Measurements from ENCODE around the gene SLC6A16.
A peak's percentile ranks its signal among the peaks of the same experiment; 100 is the strongest.
"Not testable (repeated sequence)": the region's sequence is repeated elsewhere in the genome, so short reads cannot be mapped to it uniquely, and the experiment has no call there.

Gene SLC6A16

GRCh38 chr19:49328741-49329140, 3.8 kb upstream of the SLC6A16 start:
- DNase-seq = no peak

DNA sequence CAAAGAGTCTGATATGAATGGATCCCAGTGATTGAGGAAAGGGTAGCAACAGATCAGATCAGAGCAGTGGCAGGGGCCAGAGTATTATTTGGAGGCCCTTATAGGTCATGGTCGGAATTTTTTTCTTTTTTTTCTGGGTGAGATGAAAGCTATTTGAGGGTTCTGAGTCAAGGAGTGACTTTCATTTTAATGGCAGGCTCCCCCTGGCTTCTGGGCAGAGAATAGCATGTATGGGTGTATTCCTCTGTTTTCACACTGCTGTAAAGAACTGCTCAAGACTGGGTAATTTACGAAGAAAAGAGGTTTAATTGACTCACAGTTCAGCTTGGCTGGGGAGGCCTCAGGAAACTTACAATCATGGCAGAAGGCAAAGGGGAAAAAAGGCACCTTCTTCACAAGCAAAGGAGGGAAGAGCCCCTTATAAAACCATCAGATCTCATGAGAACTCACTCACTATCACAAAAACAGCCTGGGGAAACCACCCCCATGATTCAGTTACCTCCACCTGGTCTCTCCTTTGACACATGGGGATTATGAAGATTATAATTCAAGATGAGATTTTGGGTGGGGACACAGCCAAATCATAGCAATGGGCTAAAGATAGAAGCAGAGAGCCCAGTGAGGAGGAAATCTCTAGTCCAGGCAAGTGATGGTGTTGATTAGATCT, 3.0 kb upstream of the SLC6A16 start:
- DNase-seq = peak; percentile 74

DNA sequence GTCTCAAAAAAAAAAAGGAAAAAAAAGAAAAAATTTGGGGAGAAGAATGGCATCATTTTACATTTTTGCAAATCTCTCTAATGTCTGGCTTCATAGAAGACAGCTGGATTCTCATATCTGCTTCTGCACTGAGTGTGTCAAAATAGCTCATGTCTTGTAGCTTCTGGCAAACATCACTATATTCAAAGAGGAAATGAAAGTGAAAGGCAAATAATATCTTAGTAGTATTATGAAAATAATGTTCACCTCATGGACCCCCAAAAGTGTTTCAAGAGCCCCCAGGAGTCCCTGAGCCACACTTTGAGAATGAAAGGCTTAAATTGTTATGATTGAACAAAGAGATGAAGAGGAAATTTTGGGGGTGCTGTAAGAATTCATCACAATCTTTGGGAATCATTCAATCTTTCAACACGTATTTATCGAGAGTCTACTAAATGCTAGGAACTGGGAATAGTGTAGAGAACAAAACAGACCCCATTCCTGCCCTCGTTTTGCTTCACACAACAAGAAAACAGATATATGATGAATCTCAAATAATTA, 1.2 kb upstream of the SLC6A16 start:
- no peak for DNase-seq

DNA sequence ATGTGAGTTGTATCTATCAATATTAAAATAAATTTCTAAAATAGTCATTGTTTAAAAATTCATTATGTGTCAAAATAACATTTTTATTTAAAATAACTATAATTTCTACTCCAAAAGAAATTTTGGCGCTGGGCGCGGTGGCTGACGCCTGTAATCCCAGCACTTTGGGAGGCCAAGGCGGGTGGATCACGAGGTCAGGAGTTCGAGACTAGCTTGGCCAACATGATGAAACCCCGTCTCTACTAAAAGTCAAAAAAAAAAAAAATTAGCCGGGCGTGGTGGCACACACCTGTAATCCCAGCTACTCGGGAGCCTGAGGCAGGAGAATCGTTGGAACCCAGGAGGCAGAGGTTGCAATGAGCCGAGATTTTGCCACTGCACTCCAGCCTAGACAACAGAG, 765 bp upstream of the SLC6A16 start:
- DNase-seq = not testable (repeated sequence)

GRCh38 chr19:49318296-49318695, 6.7 kb downstream of the SLC6A16 start:
- no peak for DNase-seq

DNA sequence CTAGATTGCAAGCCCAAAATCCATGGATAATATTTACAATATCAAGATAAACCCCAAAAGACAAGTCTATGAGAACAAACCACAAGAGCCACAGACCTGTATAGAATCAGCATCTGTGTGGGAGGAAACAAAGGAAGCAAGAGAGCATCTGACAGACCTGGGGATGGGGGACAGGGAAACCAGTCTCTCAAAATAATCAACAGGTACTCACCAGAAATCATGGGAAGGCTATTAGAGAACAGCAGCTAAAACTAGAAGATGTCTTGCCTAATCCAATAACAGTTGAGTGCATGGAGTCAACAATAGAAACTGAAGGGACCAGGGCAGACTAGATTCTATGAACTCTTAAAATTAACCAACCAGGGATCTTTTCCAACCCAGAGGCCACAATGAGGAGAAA, 8.7 kb downstream of the SLC6A16 start:
- DNase-seq = no peak

DNA sequence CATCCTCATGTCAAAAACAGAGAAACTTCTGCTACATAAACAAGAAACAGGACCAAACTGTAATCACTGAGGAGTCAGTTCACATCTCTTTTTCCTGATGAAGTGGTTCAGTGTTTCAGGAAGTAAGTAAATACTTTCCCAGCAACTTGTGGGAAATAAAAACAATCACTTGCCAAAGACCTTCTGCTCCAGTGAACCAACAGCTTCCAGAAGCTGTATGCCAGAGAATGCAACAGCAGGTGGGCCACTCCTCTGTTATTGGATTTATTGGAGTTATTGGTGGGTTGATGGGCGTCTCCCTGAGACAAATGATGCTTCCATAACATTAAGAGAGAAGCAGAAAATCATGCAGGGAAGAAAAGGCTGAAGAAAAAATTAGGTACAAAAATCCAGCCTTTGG, 9.9 kb downstream of the SLC6A16 start:
- no peak for DNase-seq

DNA sequence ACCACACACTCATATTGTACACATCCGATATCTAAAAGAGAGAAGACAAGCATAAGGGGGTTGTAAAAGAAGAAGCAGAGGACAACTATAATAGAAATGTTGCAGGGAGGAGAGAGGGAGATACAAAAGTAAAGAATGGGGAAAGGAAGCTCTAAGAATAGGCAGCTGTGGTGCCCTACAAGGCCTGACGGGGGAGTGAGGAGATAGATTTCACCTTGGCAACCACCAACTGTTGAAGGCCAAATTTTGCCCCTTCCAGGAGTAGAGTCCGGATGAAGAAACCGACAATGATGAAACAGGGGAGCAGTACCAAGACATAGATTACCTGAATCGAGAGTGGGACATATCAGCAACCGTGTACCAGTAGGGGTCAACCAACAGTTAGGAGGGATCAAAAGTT, 15.9 kb downstream of the SLC6A16 start:
- no peak for DNase-seq

GRCh38 chr19:49306734-49307133, 18.3 kb downstream of the SLC6A16 start:
- DNase-seq = peak; percentile 35

GRCh38 chr19:49301866-49302252, 23.1 kb downstream of the SLC6A16 start:
- DNase-seq = no peak

DNA sequence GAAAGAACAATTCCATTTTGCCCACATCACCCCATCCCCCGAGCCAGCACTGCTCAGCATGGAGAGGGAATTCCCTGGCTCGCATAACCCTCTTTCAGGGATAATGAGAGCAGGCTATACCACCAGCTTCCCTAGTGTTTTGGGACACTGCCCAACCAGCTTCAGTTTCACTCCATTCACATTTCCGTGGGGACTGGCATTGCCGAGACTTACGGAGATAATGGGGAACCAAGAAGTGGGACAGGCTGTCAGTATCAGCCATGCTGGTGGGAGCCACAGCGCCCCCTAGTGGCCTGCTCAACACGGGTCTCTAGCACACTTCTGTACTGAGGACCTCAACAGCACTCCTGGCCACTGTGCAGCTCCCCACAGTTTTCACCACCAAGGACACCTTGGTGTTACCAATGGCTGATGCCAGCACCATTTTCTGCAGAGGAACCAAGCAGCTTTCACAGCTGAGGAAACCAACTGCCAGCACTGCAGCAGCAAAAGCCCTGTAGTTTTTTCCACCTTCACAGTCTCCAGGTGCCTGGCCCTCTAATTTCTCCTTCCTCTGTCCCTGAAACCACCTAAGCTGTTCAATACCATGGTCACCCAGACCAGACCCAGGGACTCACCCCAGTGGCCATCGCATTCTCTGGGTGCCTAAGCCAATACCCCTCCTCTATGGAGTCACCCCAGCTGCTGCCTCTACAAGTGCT, 23.7 kb downstream of the SLC6A16 start:
- DNase-seq = peak; percentile 89

DNA sequence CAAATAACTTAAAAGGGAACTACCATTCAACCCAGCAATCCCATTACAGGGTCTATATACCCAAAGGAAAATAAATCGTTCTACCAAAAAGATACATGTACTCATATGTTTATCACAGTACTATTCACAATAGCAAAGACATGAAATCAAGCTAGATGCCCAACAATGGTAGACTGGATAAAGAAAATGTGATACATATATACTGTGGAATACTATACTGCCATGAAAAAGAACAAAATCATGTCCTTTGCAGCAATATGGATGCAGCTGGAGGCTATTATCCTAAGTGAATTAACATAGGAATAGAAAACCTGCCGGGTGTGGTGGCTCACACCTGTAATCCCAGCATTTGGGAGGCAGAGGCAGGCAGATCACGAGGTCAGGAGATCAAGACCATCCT, 26.3 kb downstream of the SLC6A16 start:
- DNase-seq = not testable (repeated sequence)

DNA sequence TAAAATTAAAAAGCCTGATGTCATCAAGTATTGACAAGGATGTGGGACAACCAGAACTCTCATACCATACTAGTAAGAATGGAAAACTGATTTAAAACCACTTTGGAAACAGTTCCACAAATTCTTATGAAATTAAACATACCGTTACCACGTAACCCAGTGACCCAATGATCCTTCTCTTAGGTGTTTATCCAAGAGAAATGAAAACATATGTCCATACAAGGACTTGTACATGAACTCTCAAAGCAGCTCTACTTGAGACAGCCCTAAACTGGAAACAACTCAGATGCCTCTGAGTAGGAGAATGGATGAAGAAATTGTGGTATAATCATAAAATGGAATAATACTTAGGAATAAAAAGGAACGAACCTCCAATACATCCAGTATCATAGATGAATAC, 27.6 kb downstream of the SLC6A16 start:
- DNase-seq = no peak

GRCh38 chr19:49295208-49295880, 29.6 kb downstream of the SLC6A16 start:
- no peak for DNase-seq

DNA sequence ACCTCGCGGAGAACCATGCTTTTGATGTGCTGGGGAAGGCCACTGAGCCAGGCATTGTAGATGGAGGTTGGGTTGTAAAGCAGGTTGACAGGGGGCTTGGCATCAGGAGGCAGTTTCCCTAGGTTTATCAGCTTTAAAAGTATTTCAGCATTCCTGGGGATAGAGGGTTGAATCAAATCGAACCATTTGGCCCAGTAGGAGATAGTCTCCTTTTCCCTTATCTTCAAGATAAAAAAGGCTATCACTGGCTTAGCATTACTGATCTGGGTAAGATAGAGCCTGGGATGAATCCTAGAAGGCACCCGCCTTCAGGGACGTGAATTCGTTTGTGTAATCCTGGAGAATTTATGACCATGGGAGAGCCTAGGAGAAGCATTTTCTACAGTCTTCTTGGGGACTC, 30.6 kb downstream of the SLC6A16 start:
- DNase-seq = no peak

GRCh38 chr19:49290517-49290916, 34.5 kb downstream of the SLC6A16 start:
- no peak for DNase-seq

- DNase-seq = not testable (repeated sequence)
Observed at GRCh38 chr19:49289286-49289685, 35.7 kb downstream of the SLC6A16 start.

- not testable (repeated sequence) for DNase-seq
Observed at GRCh38 chr19:49288205-49288604, 36.8 kb downstream of the SLC6A16 start.

- no peak for DNase-seq
Observed at GRCh38 chr19:49287141-49287770, 37.7 kb downstream of the SLC6A16 start.

GRCh38 chr19:49282184-49282583, 42.8 kb downstream of the SLC6A16 start:
- DNase-seq = no peak

- DNase-seq = no peak
Observed at GRCh38 chr19:49272204-49272603, 52.8 kb downstream of the SLC6A16 start.

GRCh38 chr19:49271080-49271753, 53.8 kb downstream of the SLC6A16 start:
- DNase-seq = no peak

DNA sequence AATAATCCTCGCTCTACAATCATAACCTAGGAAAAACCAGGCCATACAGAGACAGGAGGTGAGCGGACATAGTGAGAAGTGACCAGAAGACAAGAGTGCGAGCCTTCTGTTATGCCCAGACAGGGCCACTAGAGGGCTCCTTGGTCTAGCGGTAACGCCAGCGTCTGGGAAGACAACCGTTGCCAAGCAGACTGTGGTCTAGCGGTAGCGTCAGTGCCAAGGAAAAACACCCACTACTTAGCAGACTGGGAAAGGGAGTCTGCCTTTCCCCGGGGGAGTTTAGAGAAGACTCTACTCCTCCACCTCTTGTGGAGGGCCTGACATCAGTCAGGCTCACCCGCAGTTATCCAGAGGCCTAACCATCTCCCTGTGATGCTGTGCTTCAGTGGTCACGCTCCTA, 58.6 kb downstream of the SLC6A16 start:
- DNase-seq = peak; percentile 61

Measured in hematopoietic multipotent progenitor cell treated with erythropoietin and hydrocortisone succinate and interleukin-3 and kit ligand, for 4 days (in vitro differentiated cells).